Activated T-cell treated with anti-CD3 and anti-CD28 coated beads for 4 hours (primary cell): Measurements from ENCODE around the gene OR52D1.
A peak's percentile ranks its signal among the peaks of the same experiment; 100 is the strongest.

Experiments used
- DNase-seq: peaks from one replicate; pipeline ENCODE4 v3.0.0-alpha.2; 2020

The OR52D1 gene

GRCh38 chr11:5488385-5488784 is at the start of gene OR52D1:
TSS of gene OR52D1 (plus strand) at chr11:5488685. CDS start at chr11:5488707, 22 bp downstream.
- no peak for DNase-seq

- no peak for DNase-seq
Observed at GRCh38 chr11:5441414-5441813, 47.1 kb upstream of the OR52D1 start, which contains the start of gene OR51I1. TSS of gene OR51I1 (minus strand) at chr11:5441514. CDS start at chr11:5441514, 0 bp downstream.

- no peak for DNase-seq
Observed at GRCh38 chr11:5443835-5444393, 44.6 kb upstream of the OR52D1 start.

- DNase-seq = no peak
Observed at GRCh38 chr11:5449023-5449422, 39.5 kb upstream of the OR52D1 start, which contains the start of gene OR51I2. TSS of gene OR51I2 (plus strand) at chr11:5449323. CDS start at chr11:5453489, 4,166 bp downstream.

- no peak for DNase-seq
Observed at GRCh38 chr11:5449432-5449831, 39.1 kb upstream of the OR52D1 start.

- no peak for DNase-seq
Observed at GRCh38 chr11:5460983-5461621, 27.4 kb upstream of the OR52D1 start.

- no peak for DNase-seq
Observed at GRCh38 chr11:5467527-5467926, 21.0 kb upstream of the OR52D1 start.

GRCh38 chr11:5473921-5474320 is 14.6 kb upstream of the OR52D1 start:
- no peak for DNase-seq

GRCh38 chr11:5476186-5476819 is 12.2 kb upstream of the OR52D1 start:
- peak; percentile 16 for DNase-seq

GRCh38 chr11:5486003-5486402 is 2.5 kb upstream of the OR52D1 start:
- DNase-seq = no peak

GRCh38 chr11:5486421-5486820 is 2.1 kb upstream of the OR52D1 start:
- no peak for DNase-seq

GRCh38 chr11:5488798-5489399 is 414 bp downstream of the OR52D1 start:
- DNase-seq = no peak

GRCh38 chr11:5489576-5490357 is 1.3 kb downstream of the OR52D1 start:
- DNase-seq = no peak

GRCh38 chr11:5499671-5500070 is 11.2 kb downstream of the OR52D1 start:
- DNase-seq = no peak

GRCh38 chr11:5500393-5500801 is 11.9 kb downstream of the OR52D1 start:
- no peak for DNase-seq

GRCh38 chr11:5504403-5504921 is 16.0 kb downstream of the OR52D1 start:
- no peak for DNase-seq

GRCh38 chr11:5505363-5506048 is 17.0 kb downstream of the OR52D1 start:
- DNase-seq = no peak

- DNase-seq = no peak
Observed at GRCh38 chr11:5507177-5507932, 18.9 kb downstream of the OR52D1 start.

- DNase-seq = no peak
Observed at GRCh38 chr11:5507933-5508305, 19.4 kb downstream of the OR52D1 start.

GRCh38 chr11:5508605-5509004 is 20.1 kb downstream of the OR52D1 start:
- no peak for DNase-seq

- no peak for DNase-seq
Observed at GRCh38 chr11:5509803-5510202, 21.3 kb downstream of the OR52D1 start, which contains the start of gene UBQLN3. TSS of gene UBQLN3 (minus strand) at chr11:5509957. CDS start at chr11:5509558, 399 bp downstream.
